ENCODE data around the gene GSE1.

The GSE1 gene

DNA sequence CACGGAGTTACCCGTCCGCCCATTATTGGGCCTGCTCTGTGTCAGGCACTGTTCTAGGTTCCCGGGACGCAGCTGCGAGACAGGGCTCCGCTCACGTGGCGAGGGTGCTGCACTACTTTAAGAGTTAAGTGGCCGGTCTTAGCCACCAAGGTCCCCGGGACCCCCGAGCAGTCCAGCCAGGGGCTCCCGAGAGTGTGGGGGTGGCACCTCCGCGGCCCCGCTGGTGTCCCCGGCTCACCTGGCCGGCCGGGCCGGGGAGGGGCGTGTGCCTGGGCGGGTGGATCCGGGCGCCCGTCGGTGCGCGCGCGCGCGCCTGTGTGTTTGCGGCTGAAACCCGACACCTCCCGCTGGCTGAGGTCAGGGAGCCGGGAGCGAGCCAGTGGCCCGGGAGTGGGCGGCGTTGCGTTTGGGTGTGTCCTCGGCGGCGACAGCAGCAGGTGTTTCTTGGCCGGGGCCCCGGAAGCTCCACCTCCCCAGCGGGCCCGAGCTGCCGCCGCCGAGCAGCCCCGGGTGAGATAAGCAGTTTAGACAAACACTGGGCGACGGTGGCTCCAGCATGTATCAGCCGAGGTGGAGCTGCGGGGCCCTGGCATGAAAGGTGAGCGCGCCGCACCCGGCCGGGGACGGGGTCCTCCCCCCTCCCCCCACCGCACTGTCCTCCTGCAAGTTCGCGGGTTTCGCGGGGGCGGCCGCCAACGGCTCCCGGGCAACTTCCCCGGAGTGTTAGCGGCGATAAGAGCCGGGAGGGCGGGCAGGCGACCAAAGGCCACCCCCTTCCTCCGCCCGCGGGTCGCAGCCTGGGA lies at the start of gene GSE1:
Gene GSE1 (plus strand): TSS at position 522 of the 803 bp plus-strand sequence. CDS start 70 bp downstream, at position 592.
- DNase-seq = peak; percentile 96 to 97

DNA sequence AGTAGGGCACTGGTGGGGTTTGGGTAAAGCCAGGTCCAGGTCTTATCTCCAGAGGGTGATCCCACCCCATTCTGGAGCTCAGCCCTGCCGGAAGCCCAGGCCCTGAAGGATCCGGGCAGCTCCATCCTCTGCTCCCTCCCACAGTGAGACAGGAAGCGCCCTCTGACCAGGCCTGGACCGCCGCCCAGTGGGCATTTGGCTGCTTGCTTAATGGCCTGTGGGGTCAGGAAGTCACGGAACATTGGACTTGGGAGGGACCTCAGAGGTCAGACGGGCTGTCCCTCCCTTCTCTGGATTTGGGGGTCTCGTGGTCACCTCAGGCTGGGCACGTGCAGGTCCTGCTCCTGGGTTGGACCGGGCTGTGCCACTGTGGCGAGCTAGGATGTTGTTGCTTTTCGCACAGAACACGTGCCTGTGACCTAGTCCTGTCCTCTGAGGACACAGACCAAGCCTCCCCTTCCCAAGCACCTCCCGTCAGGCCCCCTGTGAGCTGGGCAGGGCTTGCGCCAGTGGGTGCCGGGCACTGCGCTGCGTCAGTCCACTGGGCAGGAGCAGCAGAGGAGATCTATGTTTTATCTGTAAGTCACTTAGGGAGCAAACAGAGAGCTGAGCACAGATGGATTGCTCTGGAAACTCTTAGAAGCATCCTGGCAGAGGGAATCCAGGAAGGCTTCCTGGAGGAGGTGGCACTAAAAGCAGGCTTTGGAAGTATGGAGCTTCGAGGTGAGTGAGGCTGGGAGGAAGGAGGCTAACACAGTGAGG lies 49.4 kb upstream of the GSE1 start:
- peak; percentile 45 to 49 for DNase-seq

DNA sequence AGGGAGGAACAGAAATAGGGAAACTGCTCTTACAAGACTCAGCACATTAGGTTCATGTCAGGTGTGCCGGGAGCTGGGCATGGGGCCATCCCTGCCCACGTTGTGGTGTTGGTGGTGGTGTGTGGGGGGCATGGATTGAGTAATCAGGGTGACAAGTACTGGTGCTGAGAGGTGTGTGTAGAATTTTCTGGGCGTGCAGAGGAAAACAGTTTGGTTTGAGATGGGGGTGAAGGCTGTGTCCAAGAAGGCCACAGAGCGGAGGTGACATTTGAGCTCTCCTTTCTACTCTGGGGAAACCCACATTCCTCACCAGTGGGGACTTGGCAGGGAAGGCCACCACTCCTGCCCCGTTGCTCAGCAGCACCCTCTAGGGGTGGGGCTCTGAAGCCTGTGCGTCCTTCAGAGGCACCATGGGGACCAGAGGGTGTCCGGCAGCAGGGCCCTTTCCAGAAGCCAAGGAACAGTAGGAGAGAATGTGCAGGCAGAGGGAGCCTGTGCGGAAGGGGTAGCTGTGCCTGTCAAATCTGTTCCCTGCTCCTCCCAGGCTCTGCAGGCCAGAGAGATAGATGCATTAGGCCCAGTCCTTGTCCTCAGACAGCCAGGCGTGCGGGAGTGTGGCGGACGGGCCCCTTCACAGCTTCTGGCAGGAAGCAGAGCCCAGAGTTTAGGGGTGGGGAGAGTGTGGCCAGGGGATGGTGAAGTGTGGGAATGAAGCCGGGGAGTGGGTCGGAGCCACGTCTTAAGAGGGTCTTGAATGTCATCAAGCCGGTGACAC lies 48.7 kb upstream of the GSE1 start:
- DNase-seq = no peak

DNA sequence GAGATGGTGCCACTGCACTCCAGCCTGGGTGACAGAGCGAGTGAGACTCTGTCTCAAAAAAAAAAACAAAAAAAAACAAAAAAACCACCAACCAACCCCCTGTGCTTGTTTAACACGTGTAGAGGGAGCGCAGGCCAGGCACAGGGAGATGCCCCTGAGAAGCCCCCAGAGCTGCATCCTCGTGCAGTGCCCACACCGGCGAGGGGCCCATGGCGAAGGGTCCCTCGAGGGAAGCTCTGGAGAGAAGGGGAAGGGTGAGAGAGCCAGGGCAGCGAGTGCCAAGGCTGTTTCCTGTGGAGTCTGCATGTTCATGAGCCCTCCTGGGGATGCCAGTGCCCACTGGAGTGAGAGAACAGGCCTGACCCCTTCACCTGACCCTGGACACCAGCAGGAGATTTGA lies 47.8 kb upstream of the GSE1 start:
- no peak for DNase-seq

DNA sequence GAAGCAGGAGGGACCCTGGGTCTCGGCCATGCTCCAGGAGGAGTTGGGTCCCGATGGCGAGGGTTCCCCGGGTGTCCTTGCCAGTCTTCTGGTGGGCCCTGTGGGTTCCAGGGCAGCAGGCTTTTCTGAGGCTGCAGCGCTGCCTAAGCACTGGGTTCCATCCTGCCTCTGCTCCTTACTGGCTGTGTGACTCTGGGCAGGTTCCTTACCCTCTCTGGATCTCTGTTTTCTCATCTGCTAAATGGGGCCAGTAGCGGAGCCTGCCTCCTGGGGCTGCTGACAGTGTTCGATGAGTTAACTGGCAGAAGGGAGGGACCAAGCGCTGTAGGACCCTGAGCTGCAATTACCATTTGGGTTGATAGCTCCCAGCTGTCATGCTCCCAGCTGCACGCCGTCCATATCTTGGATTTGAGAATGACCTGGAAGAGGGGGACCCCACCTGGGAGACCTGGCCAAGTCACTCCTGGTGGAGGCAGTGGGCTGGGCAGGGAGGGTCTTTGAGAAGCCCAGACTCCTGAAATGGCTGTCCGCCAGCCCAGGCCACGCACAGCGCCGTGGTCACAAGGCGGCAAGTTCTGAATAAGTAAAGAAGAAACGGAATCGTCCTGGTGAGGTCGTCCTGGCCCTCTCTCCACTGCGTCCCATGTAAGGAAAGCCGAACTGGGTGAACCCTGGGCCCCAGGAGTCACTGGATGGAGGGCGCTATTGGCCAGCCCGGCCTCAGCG lies 47.2 kb upstream of the GSE1 start:
- DNase-seq = no peak

DNA sequence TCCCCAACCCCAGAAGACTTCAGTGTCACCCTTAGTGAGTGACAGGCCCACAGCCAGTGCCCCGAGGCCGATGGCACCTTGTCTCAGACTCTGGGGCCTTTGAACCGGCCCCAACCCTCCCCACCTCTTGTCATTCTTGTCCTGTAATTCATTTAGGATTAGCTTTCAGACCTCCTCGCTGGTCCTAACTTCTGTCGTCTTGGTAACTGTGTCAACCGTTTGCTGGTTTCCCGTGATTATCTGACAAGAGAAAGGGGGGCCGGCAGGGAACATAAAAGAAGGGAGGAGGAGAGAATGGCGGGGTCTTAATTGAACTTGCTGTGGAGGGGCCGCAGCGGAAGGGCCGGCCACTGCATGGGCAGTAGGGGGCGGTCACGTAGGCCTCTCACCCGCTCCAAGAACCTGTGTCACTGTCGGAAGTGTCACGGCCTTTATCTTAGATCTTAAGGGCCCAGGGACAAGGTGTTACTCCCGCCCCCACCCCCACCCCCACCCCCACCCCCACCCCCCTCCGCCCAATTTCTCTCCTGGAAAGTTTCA lies 46.5 kb upstream of the GSE1 start:
- DNase-seq = no peak

DNA sequence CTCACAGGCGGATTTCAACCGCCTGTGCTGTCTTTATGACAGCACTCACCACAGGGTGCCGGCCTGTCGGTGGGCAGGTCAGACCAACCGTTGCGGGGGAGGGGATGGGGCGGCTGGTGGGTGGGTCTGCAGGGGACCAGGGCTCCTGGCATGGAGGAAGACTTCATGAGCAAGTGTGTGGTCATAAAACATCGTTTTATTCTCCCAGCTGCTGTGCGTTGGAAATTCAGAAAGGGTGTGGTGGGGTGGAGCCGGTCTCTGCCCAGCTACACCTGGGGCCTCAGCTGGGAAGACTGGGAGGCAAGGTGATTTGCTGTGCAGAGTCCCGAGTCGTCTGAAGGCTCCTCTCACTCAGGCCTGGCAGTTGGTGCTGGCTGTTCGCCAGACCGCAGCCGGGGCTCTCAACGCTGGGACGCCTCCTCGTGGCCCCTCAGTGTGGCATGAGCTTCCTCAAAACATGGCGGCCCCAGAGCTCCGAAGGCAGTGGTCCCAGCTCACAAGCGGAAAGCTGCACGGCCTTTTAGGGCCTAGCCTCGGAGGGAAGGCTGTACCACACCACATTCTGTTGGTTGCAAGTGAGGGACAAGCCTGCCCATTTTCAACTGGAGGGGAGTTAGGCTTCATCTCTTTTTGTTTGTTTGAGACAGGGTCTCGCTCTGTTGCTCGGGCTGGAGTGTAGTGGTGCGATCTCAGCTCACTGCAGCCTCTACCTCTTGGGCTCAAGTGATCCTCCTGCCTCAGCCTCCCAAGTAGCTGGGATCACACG lies 45.8 kb upstream of the GSE1 start:
- DNase-seq = no peak

DNA sequence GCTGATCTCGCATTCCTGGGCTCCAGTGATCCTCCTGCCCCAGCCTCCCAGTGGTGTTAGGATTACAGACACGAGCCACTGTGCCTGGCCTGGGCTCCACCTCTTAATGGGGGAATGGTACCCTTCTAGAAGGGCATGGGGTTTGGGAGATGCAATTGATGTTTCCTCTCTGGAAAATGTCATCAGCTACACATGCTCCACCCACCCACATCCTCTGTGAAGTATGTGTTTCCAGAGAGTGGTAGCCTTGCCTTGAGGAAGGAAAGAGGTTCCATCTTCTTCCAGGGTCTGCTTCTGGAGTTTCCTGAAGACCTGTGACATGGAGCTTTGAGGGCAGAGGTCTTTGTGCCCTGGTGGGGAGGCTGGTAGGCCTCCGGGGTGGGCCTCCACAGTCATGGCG lies 45.2 kb upstream of the GSE1 start:
- no peak for DNase-seq

DNA sequence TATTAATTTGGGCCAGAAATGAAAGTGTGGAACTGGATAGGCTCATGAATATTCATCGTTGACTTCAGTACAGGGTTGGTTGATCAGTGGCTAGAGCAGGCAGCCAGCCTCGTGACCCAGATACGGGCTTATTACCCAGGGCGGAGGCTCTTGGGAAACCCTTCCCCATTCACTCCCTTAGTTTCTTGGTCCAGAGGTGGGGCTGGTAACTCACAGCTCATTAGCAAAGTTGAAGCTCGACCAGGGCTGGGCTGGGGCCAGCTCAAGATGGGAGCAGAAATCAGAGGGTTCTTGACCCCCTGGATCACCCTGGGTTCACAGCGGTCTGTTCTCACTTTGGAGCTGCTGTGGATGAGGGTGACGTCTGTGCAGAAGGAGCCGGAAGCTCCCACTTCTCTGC lies 44.6 kb upstream of the GSE1 start:
- no peak for DNase-seq

DNA sequence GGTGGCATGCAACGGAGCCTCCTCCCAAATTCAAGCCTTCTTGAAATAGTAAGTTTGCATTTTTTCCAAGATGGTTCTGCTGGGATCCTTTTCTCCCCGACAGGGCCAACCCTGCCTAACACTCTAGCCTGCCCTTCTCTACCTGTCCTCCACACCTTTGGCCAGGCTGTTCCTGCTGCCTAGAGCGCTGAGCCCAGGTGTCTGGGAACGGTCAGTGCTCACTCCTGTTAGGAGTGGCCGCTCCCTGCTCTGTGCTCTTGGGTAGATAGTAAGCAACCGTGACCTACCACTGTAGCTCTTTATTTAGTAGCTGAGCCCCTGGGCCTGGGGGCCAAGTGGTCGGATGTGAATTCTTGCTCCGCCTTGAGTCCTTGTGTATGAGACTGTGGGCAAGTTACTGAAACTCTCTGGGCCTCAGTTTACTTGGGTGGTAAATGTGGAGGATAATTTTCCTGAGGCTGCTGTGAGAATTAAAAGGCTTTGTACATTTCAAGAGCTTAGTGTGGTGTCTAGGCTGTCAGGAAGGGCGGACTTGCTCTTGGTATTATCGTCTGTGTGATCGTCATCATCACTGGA lies 44.0 kb upstream of the GSE1 start:
- DNase-seq = no peak

DNA sequence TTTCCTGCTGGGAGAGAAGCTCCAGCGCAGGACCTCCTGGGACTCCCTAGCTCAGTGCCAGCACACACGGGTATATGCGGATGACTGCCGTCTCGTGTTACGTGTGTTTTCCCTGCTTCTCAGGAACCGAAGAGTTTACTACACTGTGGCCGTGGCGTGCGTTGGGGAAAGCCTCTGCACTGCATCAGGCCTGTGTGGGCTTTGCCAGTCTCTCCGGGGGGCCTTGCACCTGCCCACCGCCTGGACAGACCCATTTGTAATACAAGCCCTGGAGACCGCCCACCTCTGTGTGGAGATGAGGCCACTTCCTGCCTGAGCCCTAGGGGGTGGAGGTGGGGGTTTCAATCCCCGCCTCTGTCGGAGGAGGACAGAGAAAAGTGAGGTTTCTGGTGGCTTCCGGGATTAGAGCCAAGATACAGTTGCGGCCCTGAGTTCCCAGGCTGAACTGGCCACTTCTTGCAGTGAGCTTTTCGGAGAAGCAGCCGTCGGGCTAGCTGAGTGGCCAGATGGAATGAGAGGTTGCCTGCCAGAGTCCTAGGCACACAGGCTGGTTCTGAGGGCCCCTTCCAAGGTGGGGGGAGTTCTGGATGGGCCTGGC lies 43.4 kb upstream of the GSE1 start:
- DNase-seq = peak; percentile 61 to 72

DNA sequence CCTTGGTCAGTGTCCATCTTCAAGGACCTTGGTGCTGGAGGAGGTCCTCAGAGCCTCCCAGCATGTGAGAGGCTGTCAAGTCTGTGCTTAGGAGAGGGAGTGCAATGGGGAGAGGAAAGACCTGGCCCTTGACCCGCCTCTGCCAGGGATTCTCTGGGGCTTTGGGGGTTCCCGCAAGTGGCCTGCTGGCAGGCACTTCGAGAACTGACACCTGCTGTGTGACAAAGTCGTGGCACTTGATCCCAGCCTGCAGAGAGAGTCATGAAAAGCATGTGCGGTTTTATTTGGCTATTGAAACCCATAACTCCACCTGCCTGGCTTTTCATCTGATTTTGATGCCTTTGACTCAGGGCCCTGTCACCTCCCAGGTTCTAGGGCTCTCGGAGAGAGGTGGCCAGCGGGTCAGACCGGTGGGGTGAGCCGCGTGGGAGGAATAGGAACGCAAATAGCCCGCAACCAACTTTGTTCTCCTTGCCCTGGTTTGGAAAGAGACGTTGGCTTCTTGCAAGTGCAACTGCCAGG lies 42.8 kb upstream of the GSE1 start:
- peak in 1 of 2 experiments; percentile 21 for DNase-seq

DNA sequence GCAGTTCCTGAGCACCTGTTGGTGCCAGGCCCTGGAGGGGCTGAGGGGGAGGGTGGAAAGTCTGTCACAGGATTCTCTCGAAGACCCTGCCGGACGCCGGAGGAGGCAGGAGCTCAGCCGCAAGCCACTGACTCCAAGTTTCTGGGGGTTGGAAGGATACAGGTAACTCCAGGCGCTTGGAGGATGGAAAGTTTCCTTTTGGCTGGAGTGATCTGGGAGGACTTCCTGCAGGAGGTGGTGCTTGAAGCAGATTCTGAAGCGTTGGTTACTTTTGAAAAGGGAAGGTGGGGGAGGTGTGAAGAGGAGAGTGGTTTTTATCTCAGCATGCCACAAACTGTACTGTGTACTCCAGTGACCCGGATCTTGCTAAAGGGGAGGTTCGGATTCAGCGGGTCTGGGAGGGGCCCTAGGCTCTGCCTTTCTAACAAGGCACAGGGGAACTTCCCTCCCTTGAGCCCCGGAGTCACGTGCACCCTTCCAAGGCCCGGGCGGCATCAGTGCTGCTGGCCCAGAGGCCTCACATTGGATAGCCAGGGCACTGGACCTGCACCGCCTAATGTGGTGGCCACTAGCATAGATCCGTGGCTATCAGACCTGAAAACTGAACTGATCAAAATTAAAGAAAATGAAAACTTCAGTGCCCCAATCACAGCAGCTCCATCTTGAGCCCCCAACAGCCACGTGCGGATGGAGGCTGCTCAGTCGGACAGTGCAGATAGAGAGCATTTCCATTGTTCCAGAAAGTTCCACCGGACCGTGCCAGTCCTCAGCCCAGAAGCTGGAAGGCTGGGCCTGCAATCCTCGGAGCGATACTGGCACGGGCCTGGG lies 42.2 kb upstream of the GSE1 start:
- no peak for DNase-seq

DNA sequence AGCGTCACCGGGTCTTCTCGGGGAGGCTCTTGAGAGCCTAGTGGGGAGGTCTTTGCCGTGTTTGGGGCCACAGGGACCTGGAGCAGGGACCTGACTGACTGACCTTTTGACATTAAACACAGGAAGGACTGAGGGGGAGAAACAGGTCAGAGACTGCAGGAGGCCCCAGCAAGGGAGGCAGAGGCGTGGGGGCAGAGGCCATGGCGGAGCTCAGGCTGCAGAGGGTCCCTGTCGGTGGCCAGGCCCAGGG lies 41.6 kb upstream of the GSE1 start:
- DNase-seq = no peak

DNA sequence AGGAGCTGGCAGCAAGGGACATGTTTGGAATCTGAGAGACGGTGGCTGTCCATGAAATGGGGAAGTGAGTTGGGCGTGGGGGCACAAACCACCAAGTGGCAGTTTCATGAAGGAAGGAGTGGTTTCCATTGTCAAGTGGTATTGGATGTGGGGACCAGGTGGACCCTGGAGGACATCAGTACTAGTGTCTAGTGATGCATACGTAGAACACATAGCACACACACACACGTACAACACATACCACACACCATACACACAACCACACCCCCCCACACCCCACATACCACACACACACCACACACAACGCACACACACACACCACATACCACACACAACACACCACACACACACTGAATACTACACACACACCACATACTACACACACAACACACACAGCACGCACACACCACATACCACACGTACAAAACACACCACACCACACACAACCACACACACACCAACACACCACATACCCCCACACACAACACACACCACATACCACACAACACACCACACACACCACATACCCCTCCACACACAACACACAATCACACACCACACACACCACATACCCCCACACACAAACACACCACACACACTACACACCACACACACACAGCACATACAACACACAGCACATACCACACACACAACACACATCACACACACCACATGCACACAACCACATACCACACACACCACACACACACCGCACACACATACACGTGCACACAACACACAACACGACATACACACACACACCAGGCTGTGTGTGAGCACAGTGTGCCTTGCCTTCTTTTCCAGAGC lies 41.1 kb upstream of the GSE1 start:
- no peak for DNase-seq

DNA sequence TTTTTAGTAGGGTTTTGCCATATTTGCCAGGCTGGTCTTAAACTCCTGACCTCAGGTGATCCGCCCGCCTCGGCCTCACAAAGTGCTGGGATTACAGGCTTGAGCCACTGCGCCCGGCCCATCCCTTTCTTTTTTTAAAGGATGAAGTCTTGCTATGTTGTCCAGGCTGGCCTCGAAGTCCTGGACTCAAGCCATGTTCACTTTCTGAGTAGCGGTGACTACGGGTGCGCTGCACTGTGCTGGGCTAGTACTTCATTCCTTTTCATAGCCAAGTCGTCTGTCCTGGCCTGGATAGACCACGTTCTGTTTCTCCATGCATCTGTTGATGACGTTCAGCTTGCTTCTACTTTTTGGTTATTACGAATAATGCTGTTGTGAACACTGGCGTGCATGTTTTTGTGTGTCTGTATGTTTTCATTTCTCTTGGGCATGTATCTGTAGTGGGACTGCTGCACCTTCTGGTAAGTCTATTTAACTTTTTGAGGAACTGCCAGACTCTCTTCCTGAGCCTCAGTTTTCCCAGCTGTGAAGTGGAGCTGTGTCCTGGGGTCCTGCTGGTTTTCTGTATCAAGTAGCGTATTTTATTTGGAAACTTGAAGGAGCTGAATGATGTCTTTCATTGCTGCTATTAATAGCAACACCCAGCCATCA lies 40.0 kb upstream of the GSE1 start:
- no peak for DNase-seq

DNA sequence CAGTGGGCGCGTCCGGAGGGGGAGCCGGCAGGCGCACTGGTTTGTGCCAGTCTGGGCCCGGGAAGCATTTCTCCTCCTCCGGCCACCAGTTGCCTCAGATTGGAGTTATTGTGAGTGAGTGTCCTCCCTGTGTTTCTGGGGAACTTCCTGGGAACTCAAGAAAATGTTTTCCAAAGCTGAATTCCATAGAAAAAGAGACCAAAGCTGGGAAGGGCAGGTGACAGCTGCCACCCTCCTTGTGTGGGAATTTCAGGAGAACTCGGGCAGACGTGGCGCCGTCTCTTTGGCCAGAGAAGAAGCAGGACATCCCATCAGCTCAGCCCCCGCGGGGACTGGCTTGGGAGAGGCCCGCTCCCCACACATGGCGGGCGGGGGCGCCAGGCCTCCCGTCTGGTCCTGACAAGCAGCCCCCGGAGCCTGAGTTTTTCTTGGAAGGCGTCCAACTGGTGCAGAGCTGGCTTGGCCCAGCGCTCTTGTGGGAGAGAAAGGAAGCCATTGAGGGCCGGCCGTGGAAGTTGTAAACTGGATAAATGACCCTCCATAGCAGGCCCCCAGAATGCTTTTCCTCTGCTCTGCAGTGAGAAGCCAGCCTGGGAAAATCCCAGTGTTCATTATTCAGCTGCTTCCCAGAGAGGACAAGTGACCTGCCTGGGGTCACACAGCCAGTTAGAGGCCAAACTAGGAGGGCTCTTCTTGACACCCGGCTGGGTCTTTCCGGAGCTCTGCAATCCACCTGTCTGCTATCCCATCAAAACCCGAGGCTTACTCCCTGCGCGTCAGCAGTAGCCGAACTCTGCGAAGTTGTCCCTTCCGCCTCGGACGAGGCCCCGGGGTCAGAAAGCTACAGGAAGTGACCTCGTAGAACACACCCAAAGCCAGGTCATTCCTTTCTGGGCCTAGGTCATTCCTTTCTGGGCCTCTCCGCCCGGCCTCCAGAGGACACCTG lies 39.2 kb upstream of the GSE1 start:
- DNase-seq = peak; percentile 62 to 79

All from SHP77 (cell line).